Endothelial cell of umbilical vein (primary cell): ENCODE measurements around the gene GPX1. TPM values are rescaled to one million over a fixed set of nuclear protein-coding genes. Genes with fewer than 3 reads are reported as not detected.

Experiments used
- BruUV-seq: library from RNA; stranded (reverse); fragments of 400-500 nt; replicated peaks from 2 replicates; lab custom pipeline; 2021; lab: Mats Ljungman, UMichigan
- CTCF ChIA-PET: fragments of 300-600, 350-600 bp; sonication (Branson Sonifier 250); formaldehyde crosslinking; loops from one replicate; lab custom pipeline; 2021; ENCODE audit warnings: antibody characterized with exemption, inconsistent platforms; lab: Charles Lee
- POLR2A ChIA-PET: fragments of 300-600, 350-600 bp; sonication (Branson Sonifier 250); formaldehyde crosslinking; loops from one replicate; lab custom pipeline; 2021; ENCODE audit warnings: antibody characterized with exemption, inconsistent platforms; lab: Charles Lee
- DNase-seq: peaks from one replicate; pipeline ENCODE4 v3.0.0-alpha.2; 2011; ENCODE audit warnings: low read depth, low spot score
- FAIRE-seq: peaks from 2 replicates; lab custom pipeline; 2011; peaks lifted over from hg19 to GRCh38; lab: Jason Lieb, UNC
- H2AFZ ChIP-seq: 2 replicates; pipeline ENCODE4 v1.6.0; 2012; ENCODE audit warnings: low read depth, low read length, control low read depth, inconsistent platforms
- H3K27ac ChIP-seq: 2 replicates; pipeline ENCODE4 v1.5.1; 2011; ENCODE audit warnings: low read depth, mild to moderate bottlenecking, control low read depth, low read length, moderate library complexity; ENCODE audit not compliant: insufficient read depth
- H3K27me3 ChIP-seq, 2 experiments: 2 replicates each; pipeline versions ENCODE4 v1.6.0 to v1.6.1; 2011; ENCODE audit warnings: low read length in 2 of 2, mixed read lengths in 1 of 2; ENCODE audit not compliant: control insufficient read depth in 2 of 2, insufficient read depth in 2 of 2
- H3K36me3 ChIP-seq, 2 experiments: 2 replicates in 1 of 2; 3 replicates in 1 of 2; pipeline ENCODE4 v1.5.1; 2011; ENCODE audit warnings: low read length in 2 of 2, mild to moderate bottlenecking in 1 of 2, moderate library complexity in 1 of 2; ENCODE audit not compliant: control insufficient read depth in 2 of 2, insufficient read depth in 2 of 2; ENCODE audit errors: extremely low read depth in 1 of 2
- H3K4me1 ChIP-seq: 3 replicates; pipeline ENCODE4 v1.5.1; 2011; ENCODE audit warnings: mild to moderate bottlenecking, low read length; ENCODE audit not compliant: control insufficient read depth, insufficient read depth; ENCODE audit errors: extremely low read depth
- H3K4me2 ChIP-seq: 2 replicates; pipeline ENCODE4 v1.6.1; 2011; ENCODE audit warnings: low read length, control low read depth, mixed read lengths; ENCODE audit not compliant: insufficient read depth
- H3K4me3 ChIP-seq, 3 experiments: fragments of 200-600 bp in 1 of 3; sonication (generic), shearing (Covaris generic) in 1 of 3; replicated peaks in 1 of 3; 2 replicates each; pipeline ENCODE4 v1.5.1; 2011 to 2016; ENCODE audit warnings: control low read depth in 3 of 3, low read length in 3 of 3, mild to moderate bottlenecking in 2 of 3, inconsistent platforms in 1 of 3, low read depth in 1 of 3, moderate library complexity in 1 of 3; ENCODE audit not compliant: insufficient read depth in 1 of 3
- H3K79me2 ChIP-seq: 2 replicates; pipeline ENCODE4 v1.6.0; 2012; ENCODE audit warnings: low read length, inconsistent platforms; ENCODE audit not compliant: control insufficient read depth, insufficient read depth
- H3K9ac ChIP-seq: replicated peaks from 2 replicates; pipeline ENCODE3; 2011; ENCODE audit warnings: low read length, control low read depth; ENCODE audit not compliant: insufficient read depth; ENCODE audit errors: extremely low read depth
- H3K9me1 ChIP-seq: replicated peaks from 3 replicates; pipeline ENCODE4 v1.6.0; 2011; ENCODE audit warnings: mild to moderate bottlenecking, low read length; ENCODE audit not compliant: control insufficient read depth, insufficient read depth; ENCODE audit errors: extremely low read depth
- H3K9me3 ChIP-seq: replicated peaks from 2 replicates; pipeline ENCODE4 v1.5.1; 2012; ENCODE audit warnings: low read length, inconsistent platforms; ENCODE audit not compliant: control insufficient read depth, insufficient read depth
- H4K20me1 ChIP-seq: replicated peaks from 2 replicates; pipeline ENCODE3; 2011; ENCODE audit warnings: mild to moderate bottlenecking, low read length; ENCODE audit not compliant: control insufficient read depth, insufficient read depth; ENCODE audit errors: extremely low read depth
- EZH2 ChIP-seq: IDR thresholded peaks from 2 replicates; pipeline ENCODE4 v1.6.1; 2012; ENCODE audit warnings: borderline replicate concordance, low read depth, mild to moderate bottlenecking, moderate library complexity, low read length, inconsistent platforms; ENCODE audit not compliant: severe bottlenecking
- FOS ChIP-seq: IDR thresholded peaks from 2 replicates; pipeline ENCODE4 v1.6.1; 2011; ENCODE audit warnings: mild to moderate bottlenecking, low read length, moderate library complexity, borderline replicate concordance; ENCODE audit not compliant: insufficient read depth
- GATA2 ChIP-seq: IDR thresholded peaks from 2 replicates; pipeline ENCODE4 v1.7.0; 2011; ENCODE audit warnings: low read depth, mild to moderate bottlenecking, moderate library complexity, mixed read lengths, low read length; ENCODE audit not compliant: insufficient read length, insufficient read depth
- JUN ChIP-seq: IDR thresholded peaks from 2 replicates; pipeline ENCODE4 v1.6.1; 2011; ENCODE audit warnings: borderline replicate concordance, low read depth; ENCODE audit not compliant: insufficient read length, insufficient read depth
- MYC ChIP-seq: IDR thresholded peaks from one replicate; pipeline ENCODE4 v1.6.1; 2011; ENCODE audit warnings: mild to moderate bottlenecking, low read depth, low read length
- POLR2A ChIP-seq: IDR thresholded peaks from 2 replicates; pipeline ENCODE4 v1.6.1; 2012; ENCODE audit warnings: low read depth, mild to moderate bottlenecking, control low read depth, low read length
- POLR2AphosphoS5 ChIP-seq: IDR thresholded peaks from 2 replicates; pipeline ENCODE4 v1.6.1; 2012; ENCODE audit warnings: low read depth, mild to moderate bottlenecking, control low read depth, low read length, moderate library complexity; ENCODE audit not compliant: insufficient read depth
- dilution Hi-C: fragments of 300-500 bp; cut with MboI; formaldehyde crosslinking; loops from one replicate; pipeline ENCODE4 v1.15.0; 2019; ENCODE audit warnings: low sequenced_read_pairs; ENCODE audit not compliant: extremely low pct_ligation_motif_present
- intact Hi-C: fragments of 100-400 bp; cut with micrococcal nuclease; formaldehyde crosslinking; loops from one replicate; pipeline ENCODE4 v1.10.0; 2022
- polyA plus RNA-seq, 4 experiments: library from polyadenylated mRNA; depleted of rRNA in 3 of 4; stranded (reverse) in 3 of 4; unstranded in 1 of 4; fragments of >200 nt; gene quantifications; 2 replicates each; pipeline versions ENCODE4 v1.2.1 to v1.2.3, GENCODE V29; 2011 to 2012; ENCODE audit warnings: missing spikeins in 1 of 4
- total RNA-seq: library from RNA; stranded (reverse); gene quantifications from 2 replicates; pipeline ENCODE4 v1.2.3, GENCODE V29; 2021
- TF ChIP-seq, protein P1 (sequence below), 2 donors: IDR thresholded peaks; 1 replicate in 1 of 2; 2 replicates in 1 of 2; pipeline ENCODE4 v1.5.1; 2011; ENCODE audit warnings: low read length in 2 of 2, mild to moderate bottlenecking in 2 of 2, moderate library complexity in 2 of 2, control low read depth in 1 of 2, inconsistent platforms in 1 of 2, low read depth in 1 of 2; ENCODE audit not compliant: insufficient read depth in 1 of 2; ENCODE audit errors: extremely low read depth in 1 of 2

GPX1 gene
- total and polyA plus RNA-seq, 2 donors (not counting 3 experiments of a cell fraction or from before 2014, with no cell fraction given): 461 to 1,348 TPM

DNA sequence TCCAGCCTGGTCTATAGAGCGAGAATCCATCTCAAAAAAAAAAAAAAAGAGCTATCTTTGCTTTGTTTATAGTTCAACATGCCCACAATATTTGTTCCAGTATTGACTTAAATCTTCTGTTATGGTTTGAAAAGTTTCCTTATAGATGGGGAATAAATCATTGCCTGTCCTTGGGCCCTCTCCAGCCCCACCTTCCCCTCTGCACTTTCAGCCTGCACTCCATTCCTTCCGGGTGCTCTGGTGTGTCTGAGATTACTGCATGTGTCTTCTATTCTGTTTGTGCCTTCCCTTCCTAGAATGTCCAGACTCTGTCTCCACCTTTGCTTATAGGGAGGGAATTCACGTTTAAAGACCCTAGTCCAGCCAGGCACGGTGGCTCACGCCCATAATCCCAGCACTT, 25.2 kb upstream of the GPX1 start:
- intact Hi-C loops (no loop called here), dilution Hi-C loops (no loop called here)
- ChIA-PET POLR2A (no interaction called here), CTCF (no interaction called here)
- Histone ChIP-seq H3K36me3 (peaks cover 0 to 1% of the 10 kb centered on the region in 2 experiments), H3K9me3 (no peaks in the 10 kb centered on the region), H3K4me1 (peaks cover 3% of the 10 kb centered on the region), H3K4me3 (no peak overlapping the region), H3K27me3 (no peaks in the 10 kb centered on the region), H3K9me1 (peaks cover 2% of the 10 kb centered on the region), H4K20me1 (peaks cover 20% of the 10 kb centered on the region), H3K4me2 (no peak overlapping the region), H2AFZ (no peak overlapping the region), H3K79me2 (peaks cover 98% of the 10 kb centered on the region), H3K27ac (no peak overlapping the region), H3K9ac (no peak overlapping the region)
- TF ChIP-seq JUN: no peak
- no peak for TF ChIP-seq GATA2
- no peak for TF ChIP-seq MYC
- TF ChIP-seq, protein P1, sequence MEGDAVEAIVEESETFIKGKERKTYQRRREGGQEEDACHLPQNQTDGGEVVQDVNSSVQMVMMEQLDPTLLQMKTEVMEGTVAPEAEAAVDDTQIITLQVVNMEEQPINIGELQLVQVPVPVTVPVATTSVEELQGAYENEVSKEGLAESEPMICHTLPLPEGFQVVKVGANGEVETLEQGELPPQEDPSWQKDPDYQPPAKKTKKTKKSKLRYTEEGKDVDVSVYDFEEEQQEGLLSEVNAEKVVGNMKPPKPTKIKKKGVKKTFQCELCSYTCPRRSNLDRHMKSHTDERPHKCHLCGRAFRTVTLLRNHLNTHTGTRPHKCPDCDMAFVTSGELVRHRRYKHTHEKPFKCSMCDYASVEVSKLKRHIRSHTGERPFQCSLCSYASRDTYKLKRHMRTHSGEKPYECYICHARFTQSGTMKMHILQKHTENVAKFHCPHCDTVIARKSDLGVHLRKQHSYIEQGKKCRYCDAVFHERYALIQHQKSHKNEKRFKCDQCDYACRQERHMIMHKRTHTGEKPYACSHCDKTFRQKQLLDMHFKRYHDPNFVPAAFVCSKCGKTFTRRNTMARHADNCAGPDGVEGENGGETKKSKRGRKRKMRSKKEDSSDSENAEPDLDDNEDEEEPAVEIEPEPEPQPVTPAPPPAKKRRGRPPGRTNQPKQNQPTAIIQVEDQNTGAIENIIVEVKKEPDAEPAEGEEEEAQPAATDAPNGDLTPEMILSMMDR (IDR thresholded peaks at IDR 0.05; ENCODE audit: extremely low read depth in 1 of 2, insufficient read depth in 1 of 2, low read depth in 1 of 2, low read length in 2 of 2): no peak
- TF ChIP-seq EZH2: no peak
- TF ChIP-seq POLR2A: no peak
- TF ChIP-seq FOS: no peak
- TF ChIP-seq POLR2AphosphoS5: no peak
- BruUV-seq: no TSS peak
- FAIRE-seq: no peak
- DNase-seq: no peak
